Liver (tissue), 9 donors: Measurements from ENCODE around the gene SHB. TPM values are rescaled to one million over a fixed set of nuclear protein-coding genes. Genes with fewer than 3 reads are reported as not detected.

ENCODE experiments used
- DNase-seq: peaks from one replicate; pipeline ENCODE4 v3.0.0-alpha.2; 2017; ENCODE audit warnings: low spot score
- H3K27ac ChIP-seq, 2 donors: one replicate each; pipeline ENCODE4 v1.7.0; 2013; ENCODE audit warnings: inconsistent platforms in 2 of 2, low read length in 2 of 2, control low read depth in 1 of 2, low read depth in 1 of 2, mild to moderate bottlenecking in 1 of 2
- H3K27me3 ChIP-seq, 4 donors: one replicate each; pipeline versions ENCODE4 v1.6.1 to v1.7.0; 2013; ENCODE audit warnings: low read length in 3 of 4, inconsistent platforms in 1 of 4, mild to moderate bottlenecking in 1 of 4, moderate library complexity in 1 of 4; ENCODE audit not compliant: control insufficient read depth in 4 of 4, insufficient read depth in 4 of 4
- H3K36me3 ChIP-seq, 4 donors: one replicate each; pipeline versions ENCODE4 v1.6.1 to v1.7.0; 2013; ENCODE audit warnings: low read length in 3 of 4, mild to moderate bottlenecking in 3 of 4, low read depth in 1 of 4, moderate library complexity in 1 of 4; ENCODE audit not compliant: control insufficient read depth in 4 of 4, insufficient read depth in 3 of 4
- H3K4me1 ChIP-seq, 4 donors: one replicate each; pipeline versions ENCODE4 v1.6.1 to v1.7.0; 2013; ENCODE audit warnings: low read length in 3 of 4, mild to moderate bottlenecking in 3 of 4, moderate library complexity in 1 of 4; ENCODE audit not compliant: control insufficient read depth in 4 of 4, insufficient read depth in 4 of 4
- H3K4me3 ChIP-seq, 3 donors: one replicate each; pipeline versions ENCODE4 v1.6.1 to v1.7.0; 2013; ENCODE audit warnings: low read length in 3 of 3, control low read depth in 1 of 3, low read depth in 1 of 3, mild to moderate bottlenecking in 1 of 3
- H3K9ac ChIP-seq, 2 donors: one replicate each; pipeline ENCODE4 v1.7.0; 2013; ENCODE audit warnings: low read length in 2 of 2, mild to moderate bottlenecking in 2 of 2, moderate library complexity in 2 of 2, control low read depth in 1 of 2, low read depth in 1 of 2
- H3K9me3 ChIP-seq, 4 donors: one replicate each; pipeline versions ENCODE4 v1.6.1 to v1.7.0; 2013; ENCODE audit warnings: low read length in 3 of 4; ENCODE audit not compliant: control insufficient read depth in 4 of 4
- EGR1 ChIP-seq, 2 donors: IDR thresholded peaks; 2 replicates each; pipeline ENCODE4 v1.6.1; 2016 to 2018; ENCODE audit warnings: antibody characterized with exemption in 2 of 2, low read depth in 2 of 2
- FOXA2 ChIP-seq: IDR thresholded peaks from 2 replicates; pipeline ENCODE4 v1.6.1; 2016; ENCODE audit warnings: antibody characterized with exemption
- HNF4A ChIP-seq, 2 donors: conservative IDR thresholded peaks; 2 replicates each; pipeline ENCODE4 v1.6.1; 2016; ENCODE audit warnings: antibody characterized with exemption in 2 of 2, mild to moderate bottlenecking in 2 of 2
- HNF4G ChIP-seq: IDR thresholded peaks from 2 replicates; pipeline ENCODE4 v1.6.1; 2016; ENCODE audit warnings: antibody characterized with exemption
- JUND ChIP-seq, 2 donors: IDR thresholded peaks; 2 replicates each; pipeline ENCODE4 v1.6.1; 2016; ENCODE audit warnings: antibody characterized with exemption in 2 of 2
- NR2F2 ChIP-seq: IDR thresholded peaks from 2 replicates; pipeline ENCODE4 v1.6.1; 2016; ENCODE audit warnings: antibody characterized with exemption
- RAD21 ChIP-seq, 2 donors: IDR thresholded peaks; 2 replicates each; pipeline ENCODE4 v1.6.1; 2016; ENCODE audit warnings: antibody characterized with exemption in 2 of 2, mild to moderate bottlenecking in 2 of 2
- RXRA ChIP-seq, 2 donors: IDR thresholded peaks; 2 replicates each; pipeline ENCODE4 v1.6.1; 2017 to 2018; ENCODE audit warnings: antibody characterized with exemption in 2 of 2, mild to moderate bottlenecking in 1 of 2
- SP1 ChIP-seq: IDR thresholded peaks from 2 replicates; pipeline ENCODE4 v1.6.1; 2018; ENCODE audit warnings: antibody characterized with exemption, mild to moderate bottlenecking
- TAF1 ChIP-seq: conservative IDR thresholded peaks from 2 replicates; pipeline ENCODE4 v1.6.1; 2016; ENCODE audit warnings: antibody characterized with exemption, mild to moderate bottlenecking
- WGBS: extraction: QIAGEN DNeasy Blood & Tissue Kit; methylation state at CpG from one replicate; pipeline ENCODE4 v1.1.7; 2013; 5-methylcytosine and 5-hydroxymethylcytosine counted together
- polyA plus RNA-seq, 2 donors: library from polyadenylated mRNA; stranded (reverse) in 1 of 2; unstranded in 1 of 2; fragments of 200-250 nt in 1 of 2; fragments of >200 nt in 1 of 2; fragmentation: Nextera tagmentation in 1 of 2; extraction: Ambion mirVana in 1 of 2; gene quantifications; one replicate each; pipeline versions ENCODE4 v1.2.1 to v1.2.3, GENCODE V29; 2013 to 2015
- total RNA-seq, 2 donors: library from RNA; depleted of rRNA; stranded (reverse); fragments of >200 nt; gene quantifications; one replicate each; pipeline ENCODE4 v1.2.3, GENCODE V29; 2014
- TF ChIP-seq, protein P1 (sequence below): IDR thresholded peaks from 2 replicates; pipeline ENCODE4 v1.6.1; 2016; ENCODE audit warnings: antibody characterized with exemption, mild to moderate bottlenecking
- TF ChIP-seq, protein P2 (sequence below): IDR thresholded peaks from 2 replicates; pipeline ENCODE4 v1.6.1; 2016; ENCODE audit warnings: antibody characterized with exemption
- TF ChIP-seq, protein P3 (sequence below): fragments of 150-350 bp; IDR thresholded peaks from 2 replicates; pipeline ENCODE4 v1.5.1; 2017; ENCODE audit warnings: improper control_type of control experiment, low read depth, low read length; ENCODE audit not compliant: missing input control
- donor health status: healthy.
- donor health status: healthy.
- donor health status: healthy.
- donor health status: healthy.
- donor health status: healthy.

SHB gene
- total and polyA plus RNA-seq, 4 donors = 3.4 to 17.3 (median 7.0) TPM

DNA sequence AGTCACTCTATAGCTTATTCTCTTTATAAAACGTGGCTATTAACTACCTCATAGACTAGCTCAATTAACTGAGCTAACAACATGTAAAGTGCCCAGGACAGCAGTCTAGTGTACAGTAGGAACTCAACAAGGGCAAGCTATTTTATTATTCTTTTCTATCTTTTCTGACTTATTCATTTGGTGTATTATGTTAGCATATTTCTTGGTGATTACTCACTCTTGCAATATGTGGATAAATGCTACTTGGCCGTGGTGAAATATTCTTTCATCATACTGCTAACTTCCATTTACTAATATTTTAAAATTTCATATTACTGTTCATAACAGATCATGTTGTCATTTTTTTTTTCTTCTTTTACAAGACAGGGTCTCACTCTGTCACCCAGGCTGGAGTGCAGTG, 170.0 kb downstream of the SHB start:
- 91% methylated on average over 2 of the region's 2 CpGs for WGBS

DNA sequence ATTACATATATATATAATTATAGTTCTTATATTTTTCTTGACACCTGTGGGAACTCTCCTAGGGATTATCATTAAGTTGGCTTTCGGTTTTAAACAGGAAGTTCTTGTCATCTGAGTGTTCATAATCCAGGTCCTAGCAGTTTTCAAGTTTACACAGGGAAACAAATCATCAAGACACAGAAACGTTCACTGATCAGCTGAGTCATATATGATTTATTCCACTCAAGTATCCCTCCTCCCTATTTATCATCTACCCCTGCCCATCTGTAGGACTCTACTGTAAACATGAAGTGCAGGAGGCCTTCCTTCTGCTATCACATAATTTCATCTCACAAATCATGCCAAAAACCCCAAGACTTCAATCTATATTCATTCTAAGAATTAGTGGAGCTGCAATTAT, 171.4 kb downstream of the SHB start:
- no peak for DNase-seq

More for the DNA sequence above, 170.0 kb downstream of the SHB start:
- Histone ChIP-seq H3K27ac (no peak overlapping the region), H3K4me1 (peaks cover 6 to 14% (median 9%) of the 10 kb centered on the region in 4 donors), H3K9ac (no peak overlapping the region), H3K36me3 (peaks cover 8 to 26% (median 20%) of the 10 kb centered on the region in 4 donors), H3K9me3 (no peaks in the 10 kb centered on the region), H3K4me3 (no peak overlapping the region), H3K27me3 (no peaks in the 10 kb centered on the region)
- DNase-seq = no peak
- no peak for TF ChIP-seq JUND (IDR thresholded peaks at IDR 0.05)
- no peak for TF ChIP-seq RAD21 (IDR thresholded peaks at IDR 0.05)
- no peak for TF ChIP-seq TAF1
- no peak for TF ChIP-seq EGR1 (IDR thresholded peaks at IDR 0.05; ENCODE audit: low read depth in 2 of 2)
- TF ChIP-seq HNF4A (conservative IDR thresholded peaks at IDR 0.05) = no peak
- no peak for TF ChIP-seq RXRA (IDR thresholded peaks at IDR 0.05)
- TF ChIP-seq, protein P1, sequence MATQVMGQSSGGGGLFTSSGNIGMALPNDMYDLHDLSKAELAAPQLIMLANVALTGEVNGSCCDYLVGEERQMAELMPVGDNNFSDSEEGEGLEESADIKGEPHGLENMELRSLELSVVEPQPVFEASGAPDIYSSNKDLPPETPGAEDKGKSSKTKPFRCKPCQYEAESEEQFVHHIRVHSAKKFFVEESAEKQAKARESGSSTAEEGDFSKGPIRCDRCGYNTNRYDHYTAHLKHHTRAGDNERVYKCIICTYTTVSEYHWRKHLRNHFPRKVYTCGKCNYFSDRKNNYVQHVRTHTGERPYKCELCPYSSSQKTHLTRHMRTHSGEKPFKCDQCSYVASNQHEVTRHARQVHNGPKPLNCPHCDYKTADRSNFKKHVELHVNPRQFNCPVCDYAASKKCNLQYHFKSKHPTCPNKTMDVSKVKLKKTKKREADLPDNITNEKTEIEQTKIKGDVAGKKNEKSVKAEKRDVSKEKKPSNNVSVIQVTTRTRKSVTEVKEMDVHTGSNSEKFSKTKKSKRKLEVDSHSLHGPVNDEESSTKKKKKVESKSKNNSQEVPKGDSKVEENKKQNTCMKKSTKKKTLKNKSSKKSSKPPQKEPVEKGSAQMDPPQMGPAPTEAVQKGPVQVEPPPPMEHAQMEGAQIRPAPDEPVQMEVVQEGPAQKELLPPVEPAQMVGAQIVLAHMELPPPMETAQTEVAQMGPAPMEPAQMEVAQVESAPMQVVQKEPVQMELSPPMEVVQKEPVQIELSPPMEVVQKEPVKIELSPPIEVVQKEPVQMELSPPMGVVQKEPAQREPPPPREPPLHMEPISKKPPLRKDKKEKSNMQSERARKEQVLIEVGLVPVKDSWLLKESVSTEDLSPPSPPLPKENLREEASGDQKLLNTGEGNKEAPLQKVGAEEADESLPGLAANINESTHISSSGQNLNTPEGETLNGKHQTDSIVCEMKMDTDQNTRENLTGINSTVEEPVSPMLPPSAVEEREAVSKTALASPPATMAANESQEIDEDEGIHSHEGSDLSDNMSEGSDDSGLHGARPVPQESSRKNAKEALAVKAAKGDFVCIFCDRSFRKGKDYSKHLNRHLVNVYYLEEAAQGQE = no peak

More for the DNA sequence above, 171.4 kb downstream of the SHB start:
- Histone ChIP-seq H3K9me3 (no peaks in the 10 kb centered on the region), H3K27me3 (no peaks in the 10 kb centered on the region), H3K4me3 (no peak overlapping the region), H3K27ac (no peak overlapping the region), H3K9ac (no peak overlapping the region), H3K36me3 (peaks cover 8 to 32% (median 22%) of the 10 kb centered on the region in 4 donors), H3K4me1 (peaks cover under 1 to 5% (median 2%) of the 10 kb centered on the region in 4 donors)
- 71% methylated on average over 2 of the region's 2 CpGs for WGBS
- no peak for TF ChIP-seq NR2F2
- TF ChIP-seq, protein P1 = no peak
- TF ChIP-seq, protein P2, sequence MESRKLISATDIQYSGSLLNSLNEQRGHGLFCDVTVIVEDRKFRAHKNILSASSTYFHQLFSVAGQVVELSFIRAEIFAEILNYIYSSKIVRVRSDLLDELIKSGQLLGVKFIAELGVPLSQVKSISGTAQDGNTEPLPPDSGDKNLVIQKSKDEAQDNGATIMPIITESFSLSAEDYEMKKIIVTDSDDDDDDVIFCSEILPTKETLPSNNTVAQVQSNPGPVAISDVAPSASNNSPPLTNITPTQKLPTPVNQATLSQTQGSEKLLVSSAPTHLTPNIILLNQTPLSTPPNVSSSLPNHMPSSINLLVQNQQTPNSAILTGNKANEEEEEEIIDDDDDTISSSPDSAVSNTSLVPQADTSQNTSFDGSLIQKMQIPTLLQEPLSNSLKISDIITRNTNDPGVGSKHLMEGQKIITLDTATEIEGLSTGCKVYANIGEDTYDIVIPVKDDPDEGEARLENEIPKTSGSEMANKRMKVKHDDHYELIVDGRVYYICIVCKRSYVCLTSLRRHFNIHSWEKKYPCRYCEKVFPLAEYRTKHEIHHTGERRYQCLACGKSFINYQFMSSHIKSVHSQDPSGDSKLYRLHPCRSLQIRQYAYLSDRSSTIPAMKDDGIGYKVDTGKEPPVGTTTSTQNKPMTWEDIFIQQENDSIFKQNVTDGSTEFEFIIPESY = no peak
- TF ChIP-seq, protein P3, sequence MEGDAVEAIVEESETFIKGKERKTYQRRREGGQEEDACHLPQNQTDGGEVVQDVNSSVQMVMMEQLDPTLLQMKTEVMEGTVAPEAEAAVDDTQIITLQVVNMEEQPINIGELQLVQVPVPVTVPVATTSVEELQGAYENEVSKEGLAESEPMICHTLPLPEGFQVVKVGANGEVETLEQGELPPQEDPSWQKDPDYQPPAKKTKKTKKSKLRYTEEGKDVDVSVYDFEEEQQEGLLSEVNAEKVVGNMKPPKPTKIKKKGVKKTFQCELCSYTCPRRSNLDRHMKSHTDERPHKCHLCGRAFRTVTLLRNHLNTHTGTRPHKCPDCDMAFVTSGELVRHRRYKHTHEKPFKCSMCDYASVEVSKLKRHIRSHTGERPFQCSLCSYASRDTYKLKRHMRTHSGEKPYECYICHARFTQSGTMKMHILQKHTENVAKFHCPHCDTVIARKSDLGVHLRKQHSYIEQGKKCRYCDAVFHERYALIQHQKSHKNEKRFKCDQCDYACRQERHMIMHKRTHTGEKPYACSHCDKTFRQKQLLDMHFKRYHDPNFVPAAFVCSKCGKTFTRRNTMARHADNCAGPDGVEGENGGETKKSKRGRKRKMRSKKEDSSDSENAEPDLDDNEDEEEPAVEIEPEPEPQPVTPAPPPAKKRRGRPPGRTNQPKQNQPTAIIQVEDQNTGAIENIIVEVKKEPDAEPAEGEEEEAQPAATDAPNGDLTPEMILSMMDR = no peak
- no peak for TF ChIP-seq EGR1 (IDR thresholded peaks at IDR 0.05; ENCODE audit: low read depth in 2 of 2)
- no peak for TF ChIP-seq RAD21 (IDR thresholded peaks at IDR 0.05)
- no peak for TF ChIP-seq JUND (IDR thresholded peaks at IDR 0.05)
- TF ChIP-seq HNF4A (conservative IDR thresholded peaks at IDR 0.05) = no peak
- no peak for TF ChIP-seq HNF4G
- TF ChIP-seq TAF1 = no peak
- no peak for TF ChIP-seq SP1
- TF ChIP-seq FOXA2 = no peak
- no peak for TF ChIP-seq RXRA (IDR thresholded peaks at IDR 0.05)
